Nephron (organoid): Measurements from ENCODE around the gene ARHGEF10L.

Experiments
- H3K27ac Mint-ChIP-seq, 3 experiments: 2 replicates each; pipeline ENCODE4 v1.8.0; 2020; ENCODE audit warnings: mixed read lengths in 3 of 3, mild to moderate bottlenecking in 2 of 3, moderate library complexity in 1 of 3
- H3K27me3 Mint-ChIP-seq: 2 replicates; pipeline ENCODE4 v1.8.0; 2021; ENCODE audit warnings: low read depth, mild to moderate bottlenecking, moderate library complexity, mixed read lengths
- H3K36me3 Mint-ChIP-seq: 2 replicates; pipeline ENCODE4 v1.8.0; 2020; ENCODE audit warnings: low read depth, mixed read lengths
- H3K4me1 Mint-ChIP-seq: 2 replicates; pipeline ENCODE4 v1.8.0; 2020; ENCODE audit warnings: mixed read lengths
- H3K4me3 Mint-ChIP-seq, 3 experiments: 2 replicates each; pipeline ENCODE4 v1.8.0; 2020; ENCODE audit warnings: mild to moderate bottlenecking in 3 of 3, mixed read lengths in 3 of 3, moderate library complexity in 2 of 3
- H3K9me3 Mint-ChIP-seq: 2 replicates; pipeline ENCODE4 v1.8.0; 2020; ENCODE audit warnings: mixed read lengths
- CTCF ChIP-seq, 3 experiments: fragments of 200-600 bp; sonication (generic); IDR thresholded peaks; one replicate each; pipeline ENCODE4 v1.5.0; 2021; ENCODE audit warnings: antibody characterized with exemption in 3 of 3; ENCODE audit not compliant: unreplicated experiment in 3 of 3

The ARHGEF10L gene

DNA sequence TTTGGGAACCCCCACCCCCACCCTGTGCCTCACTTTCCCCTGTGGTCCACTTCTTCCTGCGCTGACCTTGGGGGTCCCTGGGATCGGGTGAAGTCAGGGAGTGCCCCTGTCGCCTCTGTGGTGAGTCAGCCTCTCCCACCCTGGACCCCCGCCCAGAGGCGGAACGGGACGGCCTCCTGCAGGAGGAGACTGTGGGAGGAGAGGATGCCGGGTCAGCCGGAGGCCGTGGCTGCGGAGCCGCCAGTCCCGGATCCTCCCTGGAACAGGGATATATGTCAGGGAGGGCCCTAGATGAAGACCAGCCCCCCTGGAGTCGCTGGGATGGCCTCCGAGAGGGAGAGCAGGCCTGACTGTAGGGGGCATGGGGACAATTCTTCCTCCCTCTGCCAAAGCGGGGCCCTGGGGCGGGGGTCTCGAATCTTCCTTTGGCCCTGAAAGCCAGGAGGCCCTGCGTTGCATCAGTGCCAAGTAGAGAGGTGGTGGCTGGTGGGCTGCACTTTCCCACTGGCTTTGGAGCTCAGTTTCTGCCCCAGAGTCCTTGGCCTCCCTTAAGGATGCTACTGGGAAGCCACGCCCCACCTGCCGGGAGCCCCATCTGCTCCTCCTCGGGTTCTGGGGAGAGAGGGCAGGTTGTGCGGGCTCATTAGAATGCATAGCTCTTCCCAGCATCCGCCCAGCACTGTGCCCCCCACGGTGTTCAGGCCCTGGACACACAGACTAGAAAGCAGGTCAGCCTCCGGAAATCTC lies 930 bp downstream of the ARHGEF10L start:
- Mint-ChIP-seq H3K27ac (peak overlapping the region; percentile 96 to 99 (median 99)), H3K4me3 (peak overlapping the region; percentile 93 to 94 (median 93)), H3K4me1 (peaks cover 46% of the 10 kb centered on the region), H3K9me3 (no peaks in the 10 kb centered on the region), H3K27me3 (peaks cover 3% of the 10 kb centered on the region), H3K36me3 (peaks cover 3% of the 10 kb centered on the region)
- no peak for TF ChIP-seq CTCF (IDR thresholded peaks at IDR 0.05; ENCODE audit: unreplicated experiment in 3 of 3)

GRCh38 chr1:17542645-17543044 lies 3.1 kb downstream of the ARHGEF10L start:
- peaks cover 3% of the 10 kb centered on the region for H3K36me3 Mint-ChIP-seq
- H3K27ac Mint-ChIP-seq = peak overlapping the region; percentile 23 to 51 (median 37)
- peaks cover 44% of the 10 kb centered on the region for H3K4me1 Mint-ChIP-seq
- H3K27me3 Mint-ChIP-seq = no peaks in the 10 kb centered on the region
- peak overlapping the region in 2 of 3 experiments; percentile 44 to 46 for H3K4me3 Mint-ChIP-seq
- no peaks in the 10 kb centered on the region for H3K9me3 Mint-ChIP-seq
- TF ChIP-seq CTCF (IDR thresholded peaks at IDR 0.05; ENCODE audit: unreplicated experiment in 3 of 3) = no peak

DNA sequence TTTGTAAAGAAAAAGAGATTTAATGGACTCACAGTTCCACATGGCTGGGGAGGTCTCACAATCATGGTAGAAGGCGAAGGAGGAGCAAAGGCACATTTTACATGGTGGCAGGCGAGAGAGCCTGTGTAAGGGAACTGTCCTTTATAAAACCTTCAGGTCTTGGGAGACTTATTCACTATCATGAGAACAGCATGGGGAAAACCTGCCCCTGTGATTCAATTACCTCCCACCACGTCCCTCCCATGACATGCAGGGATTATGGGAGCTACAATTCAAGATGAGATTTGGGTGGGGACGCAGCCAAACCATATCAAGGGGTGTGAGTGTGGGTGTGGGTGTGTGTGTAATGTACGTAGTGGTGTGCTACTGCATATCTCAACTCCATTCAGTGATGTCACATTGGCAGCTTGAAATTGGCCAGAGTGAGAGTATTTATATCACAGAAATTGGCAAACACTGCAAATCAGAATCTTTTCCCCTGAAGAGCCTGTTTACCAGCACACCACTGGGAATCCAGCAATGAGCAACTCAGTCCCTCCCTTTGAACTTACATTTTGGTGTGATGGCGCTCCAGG lies 5.4 kb downstream of the ARHGEF10L start:
- Mint-ChIP-seq H3K4me1 (peaks cover 40% of the 10 kb centered on the region), H3K4me3 (no peak overlapping the region)

GRCh38 chr1:17545356-17545755 lies 5.9 kb downstream of the ARHGEF10L start:
- Mint-ChIP-seq H3K4me1 (peaks cover 43% of the 10 kb centered on the region), H3K27ac (peak overlapping the region in 2 of 3 experiments; percentile 1 to 7), H3K27me3 (no peaks in the 10 kb centered on the region), H3K9me3 (no peaks in the 10 kb centered on the region), H3K36me3 (peaks cover 7% of the 10 kb centered on the region), H3K4me3 (no peak overlapping the region)
- TF ChIP-seq CTCF (IDR thresholded peaks at IDR 0.05; ENCODE audit: unreplicated experiment in 3 of 3) = no peak

More for the DNA sequence above, 5.4 kb downstream of the ARHGEF10L start:
- peaks cover 7% of the 10 kb centered on the region for H3K36me3 Mint-ChIP-seq
- H3K27me3 Mint-ChIP-seq = no peaks in the 10 kb centered on the region
- TF ChIP-seq CTCF (IDR thresholded peaks at IDR 0.05; ENCODE audit: unreplicated experiment in 3 of 3) = no peak
- no peaks in the 10 kb centered on the region for H3K9me3 Mint-ChIP-seq
- peak overlapping the region; percentile 1 to 33 (median 33) for H3K27ac Mint-ChIP-seq

- no peak overlapping the region for H3K4me3 Mint-ChIP-seq
- peaks cover 7% of the 10 kb centered on the region for H3K36me3 Mint-ChIP-seq
- H3K27ac Mint-ChIP-seq = peak overlapping the region; percentile 20 to 76 (median 38)
- H3K9me3 Mint-ChIP-seq = no peaks in the 10 kb centered on the region
- TF ChIP-seq CTCF (IDR thresholded peaks at IDR 0.05; ENCODE audit: unreplicated experiment in 3 of 3) = no peak
- no peaks in the 10 kb centered on the region for H3K27me3 Mint-ChIP-seq
- H3K4me1 Mint-ChIP-seq = peaks cover 51% of the 10 kb centered on the region
Measured at GRCh38 chr1:17546946-17547670, 7.6 kb downstream of the ARHGEF10L start.
